CD4-positive, alpha-beta T cell (primary cell): ENCODE measurements around the gene UBE2I. TPM values are rescaled to one million over a fixed set of nuclear protein-coding genes. Genes with fewer than 3 reads are reported as not detected.

Experiments used
- ATAC-seq: fragments of 200-7000 bp; cut with Tn5 transposase; one replicate; pipeline ENCODE4 v1.10.0; 2022; ENCODE audit warnings: mild to moderate bottlenecking; ENCODE audit not compliant: poor library complexity
- CTCF ChIA-PET: fragments of 350-600 bp; sonication (Branson Sonifier 250); formaldehyde crosslinking; loops from one replicate; lab custom pipeline; 2021; ENCODE audit warnings: antibody characterized with exemption, inconsistent platforms; lab: Charles Lee
- POLR2A ChIA-PET: fragments of 350-600 bp; sonication (Branson Sonifier 250); formaldehyde crosslinking; loops from one replicate; lab custom pipeline; 2021; ENCODE audit warnings: antibody characterized with exemption, inconsistent platforms; lab: Charles Lee
- DNase-seq, 14 experiments: peaks; one replicate each; pipeline ENCODE4 v3.0.0-alpha.2; 2013 to 2020; ENCODE audit warnings: mixed read lengths in 2 of 14
- H3K27ac ChIP-seq, 2 donors: one replicate each; pipeline versions ENCODE4 v1.5.1 to v1.7.0; 2013; ENCODE audit warnings: low read length in 2 of 2, low read depth in 1 of 2, mild to moderate bottlenecking in 1 of 2
- H3K27me3 ChIP-seq, 2 experiments: 1 replicate in 1 of 2; 2 replicates in 1 of 2; pipeline versions ENCODE4 v1.6.1 to v1.7.0; 2013; ENCODE audit warnings: low read length in 2 of 2, control low read depth in 1 of 2, mild to moderate bottlenecking in 1 of 2, moderate library complexity in 1 of 2; ENCODE audit not compliant: insufficient read depth in 2 of 2, control insufficient read depth in 1 of 2
- H3K36me3 ChIP-seq: one replicate; pipeline ENCODE4 v1.6.1; 2013; ENCODE audit warnings: low read length, control low read depth; ENCODE audit not compliant: insufficient read depth
- H3K4me1 ChIP-seq: one replicate; pipeline ENCODE4 v1.6.1; 2013; ENCODE audit warnings: low read length, control low read depth; ENCODE audit not compliant: insufficient read depth
- H3K4me3 ChIP-seq: one replicate; pipeline ENCODE4 v1.5.1; 2013; ENCODE audit warnings: mild to moderate bottlenecking, low read length, moderate library complexity
- H3K9me3 ChIP-seq, 2 experiments: 1 replicate in 1 of 2; 2 replicates in 1 of 2; pipeline versions ENCODE4 v1.6.1 to v1.7.0; 2013; ENCODE audit warnings: low read length in 2 of 2, mild to moderate bottlenecking in 2 of 2, control low read depth in 1 of 2, moderate library complexity in 1 of 2; ENCODE audit not compliant: control insufficient read depth in 1 of 2, insufficient read depth in 1 of 2
- H3K27ac Mint-ChIP-seq: one replicate; pipeline ENCODE4 v1.8.0; 2020; ENCODE audit warnings: mixed read lengths
- H3K27me3 Mint-ChIP-seq: one replicate; pipeline ENCODE4 v1.8.0; 2021; ENCODE audit warnings: mixed read lengths
- H3K36me3 Mint-ChIP-seq: one replicate; pipeline ENCODE4 v1.8.0; 2021; ENCODE audit warnings: low read depth, mixed read lengths
- H3K4me1 Mint-ChIP-seq: one replicate; pipeline ENCODE4 v1.8.0; 2021; ENCODE audit warnings: low read depth, mixed read lengths
- H3K4me3 Mint-ChIP-seq: one replicate; pipeline ENCODE4 v1.8.0; 2020; ENCODE audit warnings: mild to moderate bottlenecking, mixed read lengths
- H3K9me3 Mint-ChIP-seq: one replicate; pipeline ENCODE4 v1.8.0; 2020; ENCODE audit warnings: mixed read lengths
- intact Hi-C, 2 experiments: fragments of 100-400 bp; cut with DNase I in 1 of 2; cut with micrococcal nuclease in 1 of 2; formaldehyde crosslinking; loops; one replicate each; pipeline versions ENCODE4 v1.15.1 to v1.9.0; 2023 to 2025; cut with DNase I, micrococcal nuclease
- total RNA-seq, 174 experiments: library from RNA in 2 of 174; stranded (reverse) in 2 of 174; gene quantifications; one replicate each; pipeline ENCODE4 v1.2.3 and lab custom pipeline; 2021 to 2026
- TF ChIP-seq, protein P1 (sequence below): fragments of 200-600 bp; IDR thresholded peaks from one replicate; pipeline ENCODE4 v1.8.0; 2022; ENCODE audit warnings: antibody characterized with exemption, mild to moderate bottlenecking

Gene UBE2I
- total RNA-seq, 2 experiments from 2014 or later = 247 to 252 TPM

DNA sequence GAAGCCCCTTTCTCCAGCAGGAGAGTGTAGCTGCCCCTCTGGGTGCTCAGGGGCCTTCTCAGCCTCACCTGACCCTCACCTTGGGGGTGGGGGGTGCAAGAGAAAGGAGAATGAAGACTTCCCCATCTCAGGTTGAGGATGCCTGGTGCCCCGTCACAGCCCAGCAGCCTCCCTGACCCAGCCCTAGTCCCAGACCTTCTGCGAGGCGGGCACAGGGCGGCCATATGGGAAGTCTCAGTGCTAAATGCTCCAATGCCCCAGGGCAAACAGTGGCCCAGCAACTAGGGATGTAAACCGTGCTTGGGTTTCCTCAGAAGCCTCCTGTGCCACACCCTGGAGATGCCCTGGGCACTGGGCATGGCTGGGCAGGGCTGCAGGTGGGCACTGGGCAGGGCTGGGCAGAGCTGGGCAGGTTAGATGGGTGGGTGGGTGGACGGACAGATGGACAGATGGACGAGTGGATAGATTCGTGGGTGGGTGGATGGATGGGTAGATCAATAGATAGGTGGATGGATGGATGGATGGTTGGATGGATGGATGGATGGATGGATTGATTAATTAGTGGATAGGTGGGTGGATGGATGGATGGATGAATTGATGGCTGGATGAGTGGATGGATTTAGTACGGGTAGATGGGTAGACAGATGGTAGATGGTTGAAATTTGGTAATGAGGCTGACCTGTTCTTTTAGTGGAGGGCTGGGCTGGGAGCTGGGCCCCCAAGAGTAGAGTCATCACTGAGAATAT lies 36.8 kb upstream of the UBE2I start:
- Histone ChIP-seq H3K9me3 (peaks cover 0 to 9% of the 10 kb centered on the region in 2 experiments), H3K36me3 (no peaks in the 10 kb centered on the region), H3K27me3 (peaks cover 9 to 17% of the 10 kb centered on the region in 2 experiments), H3K27ac (no peak overlapping the region), H3K4me3 (no peak overlapping the region), H3K4me1 (peaks cover 11% of the 10 kb centered on the region)
- ChIA-PET CTCF (no interaction called here), POLR2A (no interaction called here)
- DNase-seq = no peak
- Mint-ChIP-seq H3K4me3 (no peak overlapping the region), H3K4me1 (no peaks in the 10 kb centered on the region), H3K9me3 (no peaks in the 10 kb centered on the region), H3K36me3 (no peaks in the 10 kb centered on the region), H3K27me3 (peaks cover 22% of the 10 kb centered on the region), H3K27ac (no peak overlapping the region)
- TF ChIP-seq, protein P1, sequence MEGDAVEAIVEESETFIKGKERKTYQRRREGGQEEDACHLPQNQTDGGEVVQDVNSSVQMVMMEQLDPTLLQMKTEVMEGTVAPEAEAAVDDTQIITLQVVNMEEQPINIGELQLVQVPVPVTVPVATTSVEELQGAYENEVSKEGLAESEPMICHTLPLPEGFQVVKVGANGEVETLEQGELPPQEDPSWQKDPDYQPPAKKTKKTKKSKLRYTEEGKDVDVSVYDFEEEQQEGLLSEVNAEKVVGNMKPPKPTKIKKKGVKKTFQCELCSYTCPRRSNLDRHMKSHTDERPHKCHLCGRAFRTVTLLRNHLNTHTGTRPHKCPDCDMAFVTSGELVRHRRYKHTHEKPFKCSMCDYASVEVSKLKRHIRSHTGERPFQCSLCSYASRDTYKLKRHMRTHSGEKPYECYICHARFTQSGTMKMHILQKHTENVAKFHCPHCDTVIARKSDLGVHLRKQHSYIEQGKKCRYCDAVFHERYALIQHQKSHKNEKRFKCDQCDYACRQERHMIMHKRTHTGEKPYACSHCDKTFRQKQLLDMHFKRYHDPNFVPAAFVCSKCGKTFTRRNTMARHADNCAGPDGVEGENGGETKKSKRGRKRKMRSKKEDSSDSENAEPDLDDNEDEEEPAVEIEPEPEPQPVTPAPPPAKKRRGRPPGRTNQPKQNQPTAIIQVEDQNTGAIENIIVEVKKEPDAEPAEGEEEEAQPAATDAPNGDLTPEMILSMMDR = no peak
- intact Hi-C loops = no loop called here
- no peak for ATAC-seq

DNA sequence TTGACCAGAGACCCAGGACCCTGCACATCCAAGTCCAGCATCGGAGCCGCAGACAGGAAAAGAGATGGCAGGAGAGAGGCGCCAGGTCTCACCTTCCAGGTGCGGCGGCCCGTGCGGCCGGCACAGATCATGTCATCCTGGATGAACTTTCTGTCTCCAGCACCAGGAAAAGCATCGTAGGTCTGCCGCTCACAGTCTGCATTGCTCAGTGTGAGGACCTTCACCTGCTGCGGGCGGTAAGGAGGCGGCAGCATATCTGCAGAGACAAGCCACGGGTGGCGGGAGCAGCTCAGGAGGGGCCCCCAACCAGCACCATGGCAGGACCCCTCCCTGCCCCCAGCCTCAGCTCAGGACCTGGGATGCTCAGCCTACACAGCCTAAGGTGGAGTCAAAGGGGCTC lies 35.6 kb upstream of the UBE2I start:
- no peaks in the 10 kb centered on the region for H3K36me3 Mint-ChIP-seq
- peaks cover 24% of the 10 kb centered on the region for H3K27me3 Mint-ChIP-seq
- no peaks in the 10 kb centered on the region for H3K4me1 Mint-ChIP-seq
- Histone ChIP-seq H3K4me3 (no peak overlapping the region), H3K4me1 (peaks cover 11% of the 10 kb centered on the region), H3K27ac (no peak overlapping the region), H3K36me3 (no peaks in the 10 kb centered on the region), H3K27me3 (peaks cover 9 to 22% of the 10 kb centered on the region in 2 experiments), H3K9me3 (peaks cover 0 to 9% of the 10 kb centered on the region in 2 experiments)
- intact Hi-C loops = no loop called here
- TF ChIP-seq, protein P1 = no peak
- ChIA-PET CTCF (no interaction called here), POLR2A (no interaction called here)
- H3K27ac Mint-ChIP-seq = no peak overlapping the region
- H3K9me3 Mint-ChIP-seq = no peaks in the 10 kb centered on the region
- no peak for ATAC-seq
- no peak overlapping the region for H3K4me3 Mint-ChIP-seq
- no peak for DNase-seq

DNA sequence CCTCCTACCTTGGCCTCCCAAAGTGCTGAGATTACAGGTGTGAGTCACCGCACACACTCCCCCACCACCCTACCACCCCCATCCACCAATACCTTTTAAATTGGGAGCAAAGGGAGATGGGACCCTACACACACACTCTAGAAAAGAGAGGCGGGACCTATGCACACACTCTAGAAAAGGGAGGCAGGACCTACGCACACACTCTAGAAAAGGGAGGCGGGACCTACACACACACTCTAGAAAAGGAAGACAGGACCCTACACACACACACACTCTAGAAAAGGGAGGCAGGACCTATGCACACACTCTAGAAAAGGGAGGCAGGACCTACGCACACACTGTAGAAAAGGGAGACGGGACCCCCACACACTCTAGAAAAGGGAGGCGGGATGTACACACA lies 34.7 kb upstream of the UBE2I start:
- no peaks in the 10 kb centered on the region for H3K36me3 Mint-ChIP-seq
- Histone ChIP-seq H3K4me1 (peaks cover 11% of the 10 kb centered on the region), H3K27ac (no peak overlapping the region), H3K4me3 (no peak overlapping the region), H3K27me3 (peaks cover 9 to 22% of the 10 kb centered on the region in 2 experiments), H3K9me3 (peaks cover 0 to 9% of the 10 kb centered on the region in 2 experiments), H3K36me3 (no peaks in the 10 kb centered on the region)
- intact Hi-C loops = no loop called here
- peaks cover 24% of the 10 kb centered on the region for H3K27me3 Mint-ChIP-seq
- DNase-seq = no peak
- H3K4me1 Mint-ChIP-seq = no peaks in the 10 kb centered on the region
- no peak overlapping the region for H3K27ac Mint-ChIP-seq
- no peak for ATAC-seq
- no peak overlapping the region for H3K4me3 Mint-ChIP-seq
- H3K9me3 Mint-ChIP-seq = no peaks in the 10 kb centered on the region
- TF ChIP-seq, protein P1 = no peak
- ChIA-PET CTCF (no interaction called here), POLR2A (no interaction called here)
